ENCODE data around the gene E2F1.

DNA sequence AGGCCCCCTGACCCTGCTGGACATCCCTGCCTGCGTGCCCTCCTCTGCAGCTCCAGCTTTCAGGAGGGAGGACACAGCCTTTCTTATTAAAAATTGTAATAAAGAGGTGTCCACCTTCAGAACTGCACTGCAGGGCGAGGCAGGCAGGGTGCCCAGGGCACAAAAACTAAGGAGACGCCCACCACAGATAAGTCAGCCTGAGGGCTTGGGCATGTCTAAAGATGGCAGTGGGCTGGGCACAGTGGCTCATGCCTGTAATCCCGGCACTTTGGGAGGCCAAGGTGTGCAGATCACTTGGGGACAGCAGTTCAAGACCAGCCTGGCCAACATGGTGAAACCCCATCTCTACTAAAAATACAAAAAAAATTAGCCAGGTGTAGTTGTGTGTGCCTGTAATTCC lies 31.0 kb downstream of the E2F1 start:
- TF ChIP-seq, protein P1, sequence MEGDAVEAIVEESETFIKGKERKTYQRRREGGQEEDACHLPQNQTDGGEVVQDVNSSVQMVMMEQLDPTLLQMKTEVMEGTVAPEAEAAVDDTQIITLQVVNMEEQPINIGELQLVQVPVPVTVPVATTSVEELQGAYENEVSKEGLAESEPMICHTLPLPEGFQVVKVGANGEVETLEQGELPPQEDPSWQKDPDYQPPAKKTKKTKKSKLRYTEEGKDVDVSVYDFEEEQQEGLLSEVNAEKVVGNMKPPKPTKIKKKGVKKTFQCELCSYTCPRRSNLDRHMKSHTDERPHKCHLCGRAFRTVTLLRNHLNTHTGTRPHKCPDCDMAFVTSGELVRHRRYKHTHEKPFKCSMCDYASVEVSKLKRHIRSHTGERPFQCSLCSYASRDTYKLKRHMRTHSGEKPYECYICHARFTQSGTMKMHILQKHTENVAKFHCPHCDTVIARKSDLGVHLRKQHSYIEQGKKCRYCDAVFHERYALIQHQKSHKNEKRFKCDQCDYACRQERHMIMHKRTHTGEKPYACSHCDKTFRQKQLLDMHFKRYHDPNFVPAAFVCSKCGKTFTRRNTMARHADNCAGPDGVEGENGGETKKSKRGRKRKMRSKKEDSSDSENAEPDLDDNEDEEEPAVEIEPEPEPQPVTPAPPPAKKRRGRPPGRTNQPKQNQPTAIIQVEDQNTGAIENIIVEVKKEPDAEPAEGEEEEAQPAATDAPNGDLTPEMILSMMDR (IDR thresholded peaks at IDR 0.05 in 8 of 11, conservative IDR thresholded peaks at IDR 0.05 in 3 of 11) = no peak
- TF ChIP-seq POLR2A (IDR thresholded peaks at IDR 0.05) = no peak

All from spleen (tissue), 7 donors.